ENCODE results near the gene RFX2. TPM values are rescaled to one million over a fixed set of nuclear protein-coding genes. Genes with fewer than 3 reads are reported as not detected.

The RFX2 gene
- total RNA-seq, 1 donor from 2014 or later: 6.2 TPM

GRCh38 chr19:5959260-5960004, 150.9 kb downstream of the RFX2 start:
- H4K20me1 ChIP-seq (ENCODE audit: low read depth): peaks cover 100% of the 10 kb centered on the region
- no peak overlapping the region for H3K4me2 ChIP-seq
- Mint-ChIP-seq H3K9me3 (no peaks in the 10 kb centered on the region), H3K4me3 (no peak overlapping the region), H3K36me3 (no peaks in the 10 kb centered on the region), H3K4me1 (peaks cover 69% of the 10 kb centered on the region), H3K27me3 (ENCODE audit: insufficient read depth, low read depth) (peaks cover 4% of the 10 kb centered on the region), H3K27ac (peak overlapping the region; percentile 33)
- peaks cover 100% of the 10 kb centered on the region for H3K79me2 ChIP-seq (ENCODE audit: low read depth)
- no peak for DNase-seq (ENCODE audit: low spot score)
- no peak overlapping the region for H3K27ac ChIP-seq
- no peak overlapping the region for H3K9ac ChIP-seq
- no peaks in the 10 kb centered on the region for H3K36me3 ChIP-seq
- TF ChIP-seq CTCF (IDR thresholded peaks at IDR 0.05) (no peak), EZH2phosphoT487 (IDR thresholded peaks at IDR 0.05) (no peak), EZH2 (IDR thresholded peaks at IDR 0.05) (no peak)
- no peak overlapping the region for H2AFZ ChIP-seq (replicated peaks)
- peaks cover 32% of the 10 kb centered on the region for H3K4me1 ChIP-seq
- H3K4me3 ChIP-seq: no peak overlapping the region
- no peaks in the 10 kb centered on the region for H3K9me3 ChIP-seq (ENCODE audit: low read depth)
- peaks cover 6% of the 10 kb centered on the region for H3F3A ChIP-seq (ENCODE audit: low read depth)
- H3K27me3 ChIP-seq: no peaks in the 10 kb centered on the region

- peaks cover 6% of the 10 kb centered on the region for H3F3A ChIP-seq (ENCODE audit: low read depth)
- no peaks in the 10 kb centered on the region for H3K27me3 ChIP-seq
- no peak overlapping the region for H3K4me3 Mint-ChIP-seq
- peaks cover 100% of the 10 kb centered on the region for H3K79me2 ChIP-seq (ENCODE audit: low read depth)
- no peaks in the 10 kb centered on the region for H3K9me3 Mint-ChIP-seq
- H3K9ac ChIP-seq: no peak overlapping the region
- no peak overlapping the region for H3K27ac ChIP-seq
- TF ChIP-seq CTCF (IDR thresholded peaks at IDR 0.05) (no peak), EZH2phosphoT487 (IDR thresholded peaks at IDR 0.05) (no peak), EZH2 (IDR thresholded peaks at IDR 0.05) (no peak)
- peaks cover 4% of the 10 kb centered on the region for H3K27me3 Mint-ChIP-seq (ENCODE audit: insufficient read depth, low read depth)
- no peak overlapping the region for H3K4me3 ChIP-seq
- peaks cover 100% of the 10 kb centered on the region for H4K20me1 ChIP-seq (ENCODE audit: low read depth)
- H3K4me2 ChIP-seq: no peak overlapping the region
- H3K36me3 Mint-ChIP-seq: no peaks in the 10 kb centered on the region
- peaks cover 76% of the 10 kb centered on the region for H3K4me1 Mint-ChIP-seq
- H3K4me1 ChIP-seq: peaks cover 39% of the 10 kb centered on the region
- no peaks in the 10 kb centered on the region for H3K36me3 ChIP-seq
- H3K9me3 ChIP-seq (ENCODE audit: low read depth): no peaks in the 10 kb centered on the region
- peak overlapping the region; percentile 33 for H3K27ac Mint-ChIP-seq
- H2AFZ ChIP-seq (replicated peaks): no peak overlapping the region
- no peak for DNase-seq (ENCODE audit: low spot score)
Measured at GRCh38 chr19:5958851-5959122, 151.5 kb downstream of the RFX2 start.

- peaks cover 81% of the 10 kb centered on the region for H3K4me1 Mint-ChIP-seq
- Histone ChIP-seq H3K9ac (peak overlapping the region; percentile 39), H3K9me3 (ENCODE audit: low read depth) (no peaks in the 10 kb centered on the region), H3K27ac (no peak overlapping the region), H4K20me1 (ENCODE audit: low read depth) (peaks cover 100% of the 10 kb centered on the region), H2AFZ (replicated peaks) (no peak overlapping the region), H3K79me2 (ENCODE audit: low read depth) (peaks cover 100% of the 10 kb centered on the region), H3K4me3 (no peak overlapping the region), H3K4me1 (peaks cover 44% of the 10 kb centered on the region), H3K4me2 (no peak overlapping the region), H3K27me3 (no peaks in the 10 kb centered on the region), H3K36me3 (no peaks in the 10 kb centered on the region), H3F3A (ENCODE audit: low read depth) (peaks cover 6% of the 10 kb centered on the region)
- TF ChIP-seq CTCF (IDR thresholded peaks at IDR 0.05): no peak
- no peak for TF ChIP-seq EZH2 (IDR thresholded peaks at IDR 0.05)
- TF ChIP-seq EZH2phosphoT487 (IDR thresholded peaks at IDR 0.05): no peak
- peaks cover 4% of the 10 kb centered on the region for H3K27me3 Mint-ChIP-seq (ENCODE audit: insufficient read depth, low read depth)
- no peaks in the 10 kb centered on the region for H3K9me3 Mint-ChIP-seq
- peak overlapping the region; percentile 2 for H3K27ac Mint-ChIP-seq
- no peak overlapping the region for H3K4me3 Mint-ChIP-seq
- no peaks in the 10 kb centered on the region for H3K36me3 Mint-ChIP-seq
- no peak for DNase-seq (ENCODE audit: low spot score)
Measured at GRCh38 chr19:5958074-5958850, 152.0 kb downstream of the RFX2 start.
